Measurements from ENCODE around the gene GPER1. TPM values are rescaled to one million over a fixed set of nuclear protein-coding genes. Genes with fewer than 3 reads are reported as not detected.

The GPER1 gene
- total RNA-seq, 1 experiment from 2014 or later, result 1.2 TPM

GRCh38 chr7:1123715-1124114 is 35.8 kb downstream of the GPER1 start:
- intact Hi-C loops (cut with micrococcal nuclease), result no loop called here
- no TSS peak for BruUV-seq (replicated peaks)
- no peak overlapping the region for H3K4me3 ChIP-seq (replicated peaks in 1 of 2; ENCODE audit: low read depth in 1 of 2, low read length in 2 of 2)
- ATAC-seq (peak; percentile 61), DNase-seq (ENCODE audit: low read depth, low spot score) (no peak)
- no peak overlapping the region for H2AFZ ChIP-seq (ENCODE audit: low read depth, low read length, poor library complexity, severe bottlenecking)
- H3K27me3 ChIP-seq (ENCODE audit: insufficient read depth, low read length), result no peaks in the 10 kb centered on the region
- no peak overlapping the region for H3K9ac ChIP-seq (ENCODE audit: low read length)
- CTCF ChIA-PET, result interaction anchor here (1.4 kb wide), 1 partner anchor 130 kb away, joined by 5 read pairs; no protein-coding TSS in a partner anchor
- POLR2A ChIA-PET, result no interaction called here
- peaks cover 0 to 6% of the 10 kb centered on the region in 2 experiments; a peak in 3 of 4 replicates for H3K36me3 ChIP-seq (ENCODE audit: control insufficient read depth in 1 of 2, insufficient read depth in 2 of 2, low read length in 2 of 2)
- no peak overlapping the region for H3K27ac ChIP-seq (ENCODE audit: low read depth, low read length)
- H3K9me2 ChIP-seq (ENCODE audit: insufficient read depth), result no peaks in the 10 kb centered on the region
- RAD21 ChIA-PET (ENCODE audit: low non-redundant PET in 1 of 2, low total read pairs in 2 of 2, uncharacterized antibody in 2 of 2, unreplicated experiment in 2 of 2), result no interaction called here
- H3K4me1 ChIP-seq (ENCODE audit: control insufficient read depth in 1 of 2, insufficient read depth in 2 of 2, low read length in 2 of 2), result no peaks in the 10 kb centered on the region
- no peak overlapping the region for H3K4me2 ChIP-seq (ENCODE audit: low read length)
- no peaks in the 10 kb centered on the region for H3K9me3 ChIP-seq (ENCODE audit: control insufficient read depth in 1 of 2, insufficient read depth in 1 of 2, low read depth in 1 of 2, low read length in 2 of 2)
- peaks cover 52% of the 10 kb centered on the region for H3K79me2 ChIP-seq (ENCODE audit: insufficient read depth, low read length)
- H4K20me1 ChIP-seq (ENCODE audit: insufficient read depth), result no peaks in the 10 kb centered on the region
- TF ChIP-seq, protein P1, sequence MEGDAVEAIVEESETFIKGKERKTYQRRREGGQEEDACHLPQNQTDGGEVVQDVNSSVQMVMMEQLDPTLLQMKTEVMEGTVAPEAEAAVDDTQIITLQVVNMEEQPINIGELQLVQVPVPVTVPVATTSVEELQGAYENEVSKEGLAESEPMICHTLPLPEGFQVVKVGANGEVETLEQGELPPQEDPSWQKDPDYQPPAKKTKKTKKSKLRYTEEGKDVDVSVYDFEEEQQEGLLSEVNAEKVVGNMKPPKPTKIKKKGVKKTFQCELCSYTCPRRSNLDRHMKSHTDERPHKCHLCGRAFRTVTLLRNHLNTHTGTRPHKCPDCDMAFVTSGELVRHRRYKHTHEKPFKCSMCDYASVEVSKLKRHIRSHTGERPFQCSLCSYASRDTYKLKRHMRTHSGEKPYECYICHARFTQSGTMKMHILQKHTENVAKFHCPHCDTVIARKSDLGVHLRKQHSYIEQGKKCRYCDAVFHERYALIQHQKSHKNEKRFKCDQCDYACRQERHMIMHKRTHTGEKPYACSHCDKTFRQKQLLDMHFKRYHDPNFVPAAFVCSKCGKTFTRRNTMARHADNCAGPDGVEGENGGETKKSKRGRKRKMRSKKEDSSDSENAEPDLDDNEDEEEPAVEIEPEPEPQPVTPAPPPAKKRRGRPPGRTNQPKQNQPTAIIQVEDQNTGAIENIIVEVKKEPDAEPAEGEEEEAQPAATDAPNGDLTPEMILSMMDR (IDR thresholded peaks at IDR 0.05 in 2 of 3, conservative IDR thresholded peaks at IDR 0.05 in 1 of 3; ENCODE audit: borderline replicate concordance in 1 of 3, insufficient read depth in 1 of 3, low read depth in 2 of 3, low read length in 2 of 3), result peak in 1 of 3 experiments; percentile 19; a peak in 1 of 6 replicates
- TF ChIP-seq, protein P2, sequence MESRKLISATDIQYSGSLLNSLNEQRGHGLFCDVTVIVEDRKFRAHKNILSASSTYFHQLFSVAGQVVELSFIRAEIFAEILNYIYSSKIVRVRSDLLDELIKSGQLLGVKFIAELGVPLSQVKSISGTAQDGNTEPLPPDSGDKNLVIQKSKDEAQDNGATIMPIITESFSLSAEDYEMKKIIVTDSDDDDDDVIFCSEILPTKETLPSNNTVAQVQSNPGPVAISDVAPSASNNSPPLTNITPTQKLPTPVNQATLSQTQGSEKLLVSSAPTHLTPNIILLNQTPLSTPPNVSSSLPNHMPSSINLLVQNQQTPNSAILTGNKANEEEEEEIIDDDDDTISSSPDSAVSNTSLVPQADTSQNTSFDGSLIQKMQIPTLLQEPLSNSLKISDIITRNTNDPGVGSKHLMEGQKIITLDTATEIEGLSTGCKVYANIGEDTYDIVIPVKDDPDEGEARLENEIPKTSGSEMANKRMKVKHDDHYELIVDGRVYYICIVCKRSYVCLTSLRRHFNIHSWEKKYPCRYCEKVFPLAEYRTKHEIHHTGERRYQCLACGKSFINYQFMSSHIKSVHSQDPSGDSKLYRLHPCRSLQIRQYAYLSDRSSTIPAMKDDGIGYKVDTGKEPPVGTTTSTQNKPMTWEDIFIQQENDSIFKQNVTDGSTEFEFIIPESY (IDR thresholded peaks at IDR 0.05; ENCODE audit: extremely low read depth, insufficient replicate concordance, low read length), result no peak

- peaks cover 47% of the 10 kb centered on the region for H3K79me2 ChIP-seq (ENCODE audit: insufficient read depth, low read length)
- H4K20me1 ChIP-seq (ENCODE audit: insufficient read depth), result no peaks in the 10 kb centered on the region
- no peaks in the 10 kb centered on the region for H3K9me2 ChIP-seq (ENCODE audit: insufficient read depth)
- H2AFZ ChIP-seq (ENCODE audit: low read depth, low read length, poor library complexity, severe bottlenecking), result no peak overlapping the region
- BruUV-seq (replicated peaks), result no TSS peak
- intact Hi-C loops (cut with micrococcal nuclease), result no loop called here
- H3K36me3 ChIP-seq (ENCODE audit: control insufficient read depth in 1 of 2, insufficient read depth in 2 of 2, low read length in 2 of 2), result peaks cover 0 to 6% of the 10 kb centered on the region in 2 experiments; a peak in 3 of 4 replicates
- ATAC-seq (no peak), DNase-seq (ENCODE audit: low read depth, low spot score) (no peak)
- H3K27ac ChIP-seq (ENCODE audit: low read depth, low read length), result no peak overlapping the region
- no peaks in the 10 kb centered on the region for H3K27me3 ChIP-seq (ENCODE audit: insufficient read depth, low read length)
- no peak overlapping the region for H3K9ac ChIP-seq (ENCODE audit: low read length)
- H3K4me2 ChIP-seq (ENCODE audit: low read length), result no peak overlapping the region
- no peaks in the 10 kb centered on the region for H3K4me1 ChIP-seq (ENCODE audit: control insufficient read depth in 1 of 2, insufficient read depth in 2 of 2, low read length in 2 of 2)
- H3K9me3 ChIP-seq (ENCODE audit: control insufficient read depth in 1 of 2, insufficient read depth in 1 of 2, low read depth in 1 of 2, low read length in 2 of 2), result no peaks in the 10 kb centered on the region
- ChIA-PET CTCF (interaction anchor here (1.4 kb wide), 1 partner anchor 131 kb away, joined by 5 read pairs; no protein-coding TSS in a partner anchor), POLR2A (no interaction called here), RAD21 (ENCODE audit: low non-redundant PET in 1 of 2, low total read pairs in 2 of 2, uncharacterized antibody in 2 of 2, unreplicated experiment in 2 of 2) (no interaction called here)
- no peak overlapping the region for H3K4me3 ChIP-seq (replicated peaks in 1 of 2; ENCODE audit: low read depth in 1 of 2, low read length in 2 of 2)
- TF ChIP-seq EZH2phosphoT487 (IDR thresholded peaks at IDR 0.05; ENCODE audit: borderline replicate concordance) (no peak), EZH2 (IDR thresholded peaks at IDR 0.05) (no peak), ZFX (IDR thresholded peaks at IDR 0.05) (no peak), SP1 (IDR thresholded peaks at IDR 0.05; ENCODE audit: low read depth) (no peak), YY1 (IDR thresholded peaks at IDR 0.05; ENCODE audit: extremely low read depth, insufficient replicate concordance, low read depth, low read length) (no peak), EGR1 (IDR thresholded peaks at IDR 0.05; ENCODE audit: low read depth) (no peak)
- TF ChIP-seq, protein P2 (IDR thresholded peaks at IDR 0.05; ENCODE audit: extremely low read depth, insufficient replicate concordance, low read length), result no peak
These were observed 36.3 kb downstream of the GPER1 start for GRCh38 chr7:1124164-1124563.
